ENCODE data around the gene CACNG7. TPM values are rescaled to one million over a fixed set of nuclear protein-coding genes. Genes with fewer than 3 reads are reported as not detected.
A peak's percentile ranks its signal among the peaks of the same experiment; 100 is the strongest.

CACNG7 gene
- total RNA-seq, 3 donors from 2014 or later = 0.54 TPM; not detected in 2

DNA sequence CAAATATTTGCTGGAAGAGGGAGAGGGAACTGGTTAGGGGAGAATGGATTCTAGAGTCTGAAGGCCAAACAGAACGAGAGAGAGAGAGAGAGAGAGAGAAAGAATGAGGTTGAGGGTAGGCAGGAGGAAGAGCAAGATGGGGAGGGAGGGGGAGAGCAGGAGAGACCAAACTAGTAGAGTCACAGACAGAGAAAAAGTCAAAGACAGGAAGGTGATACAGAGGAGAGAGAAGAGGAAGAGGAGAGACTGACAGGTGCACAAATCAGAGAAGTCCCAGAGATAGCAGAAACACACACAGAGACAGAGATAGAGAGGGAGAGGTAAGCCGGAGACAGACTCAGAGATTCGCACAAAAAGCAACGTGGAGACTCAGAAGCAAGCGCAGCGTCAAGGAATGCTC, 76.8 kb downstream of the CACNG7 start:
- TF ChIP-seq, protein P1, sequence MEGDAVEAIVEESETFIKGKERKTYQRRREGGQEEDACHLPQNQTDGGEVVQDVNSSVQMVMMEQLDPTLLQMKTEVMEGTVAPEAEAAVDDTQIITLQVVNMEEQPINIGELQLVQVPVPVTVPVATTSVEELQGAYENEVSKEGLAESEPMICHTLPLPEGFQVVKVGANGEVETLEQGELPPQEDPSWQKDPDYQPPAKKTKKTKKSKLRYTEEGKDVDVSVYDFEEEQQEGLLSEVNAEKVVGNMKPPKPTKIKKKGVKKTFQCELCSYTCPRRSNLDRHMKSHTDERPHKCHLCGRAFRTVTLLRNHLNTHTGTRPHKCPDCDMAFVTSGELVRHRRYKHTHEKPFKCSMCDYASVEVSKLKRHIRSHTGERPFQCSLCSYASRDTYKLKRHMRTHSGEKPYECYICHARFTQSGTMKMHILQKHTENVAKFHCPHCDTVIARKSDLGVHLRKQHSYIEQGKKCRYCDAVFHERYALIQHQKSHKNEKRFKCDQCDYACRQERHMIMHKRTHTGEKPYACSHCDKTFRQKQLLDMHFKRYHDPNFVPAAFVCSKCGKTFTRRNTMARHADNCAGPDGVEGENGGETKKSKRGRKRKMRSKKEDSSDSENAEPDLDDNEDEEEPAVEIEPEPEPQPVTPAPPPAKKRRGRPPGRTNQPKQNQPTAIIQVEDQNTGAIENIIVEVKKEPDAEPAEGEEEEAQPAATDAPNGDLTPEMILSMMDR (IDR thresholded peaks at IDR 0.05) = no peak
- Histone ChIP-seq H3K4me3 (no peak overlapping the region), H3K4me1 (ENCODE audit: low read depth) (peaks cover 3% of the 10 kb centered on the region), H3K36me3 (ENCODE audit: low read depth) (no peaks in the 10 kb centered on the region), H3K9me3 (no peaks in the 10 kb centered on the region)
- no peak for DNase-seq
- intact Hi-C loops (cut with DNase I, micrococcal nuclease) = no loop called here
- no peak for ATAC-seq

- no peaks in the 10 kb centered on the region for H3K36me3 ChIP-seq (ENCODE audit: low read depth)
These were observed 79.9 kb downstream of the CACNG7 start for GRCh38 chr19:53988981-53989380.

DNA sequence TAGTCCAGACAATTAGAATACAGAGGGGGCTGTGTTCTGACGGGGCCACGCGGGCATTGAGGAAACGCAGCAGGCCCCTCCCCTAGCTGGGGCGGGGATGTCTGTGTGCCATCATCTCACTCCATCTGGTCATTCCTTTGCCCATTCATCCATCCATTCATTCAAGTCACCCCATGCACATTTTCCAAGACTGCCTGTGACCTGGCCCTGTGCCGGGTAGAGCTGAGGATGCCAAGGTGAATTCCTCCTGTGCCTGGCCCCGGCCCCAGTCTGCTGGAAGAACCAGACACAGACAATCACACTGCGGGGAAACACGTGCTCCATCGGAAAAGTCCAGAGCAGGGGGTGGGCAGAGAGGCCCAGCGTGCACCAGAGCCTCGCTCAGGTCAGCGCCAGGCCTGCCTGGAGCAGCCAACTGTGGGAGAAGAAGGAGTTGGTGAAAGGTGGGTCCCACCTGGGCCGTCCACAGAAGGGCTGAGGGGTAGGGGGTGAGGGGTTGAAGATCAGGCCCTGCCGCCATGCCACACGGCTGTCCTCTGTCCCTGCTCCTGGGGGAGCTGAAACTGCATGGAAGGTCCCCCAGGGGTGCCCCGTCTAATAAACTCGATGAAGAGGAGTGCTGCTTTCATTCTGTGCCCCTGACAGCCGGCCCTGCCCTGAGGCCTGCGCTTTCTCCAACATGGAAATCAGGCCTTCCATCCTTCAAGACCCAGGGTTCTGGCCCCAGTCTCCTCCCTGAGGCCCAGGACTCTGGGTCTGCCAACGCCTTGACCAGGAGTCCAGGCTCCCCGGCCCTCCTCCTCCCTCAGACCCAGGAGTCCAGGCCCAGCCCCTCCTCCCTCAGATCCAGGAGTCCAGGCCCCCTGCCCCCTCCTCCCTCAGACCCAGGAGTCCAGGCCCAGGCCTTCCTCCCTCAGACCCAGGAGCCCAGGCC, 80.8 kb downstream of the CACNG7 start:
- H3K4me3 ChIP-seq = no peak overlapping the region
- DNase-seq (no peak), ATAC-seq (no peak)
- no peaks in the 10 kb centered on the region for H3K9me3 ChIP-seq
- TF ChIP-seq, protein P1 (IDR thresholded peaks at IDR 0.05) = no peak
- intact Hi-C loops (cut with DNase I, micrococcal nuclease) = no loop called here
- no peaks in the 10 kb centered on the region for H3K4me1 ChIP-seq (ENCODE audit: low read depth)
- no peaks in the 10 kb centered on the region for H3K36me3 ChIP-seq (ENCODE audit: low read depth)

More at GRCh38 chr19:53988981-53989380, 79.9 kb downstream of the CACNG7 start:
- no peak for ATAC-seq
- Histone ChIP-seq H3K4me1 (ENCODE audit: low read depth) (no peaks in the 10 kb centered on the region), H3K4me3 (no peak overlapping the region), H3K9me3 (no peaks in the 10 kb centered on the region)
- no peak for DNase-seq
- TF ChIP-seq, protein P1 (IDR thresholded peaks at IDR 0.05) = no peak
- intact Hi-C loops (cut with DNase I, micrococcal nuclease) = no loop called here

DNA sequence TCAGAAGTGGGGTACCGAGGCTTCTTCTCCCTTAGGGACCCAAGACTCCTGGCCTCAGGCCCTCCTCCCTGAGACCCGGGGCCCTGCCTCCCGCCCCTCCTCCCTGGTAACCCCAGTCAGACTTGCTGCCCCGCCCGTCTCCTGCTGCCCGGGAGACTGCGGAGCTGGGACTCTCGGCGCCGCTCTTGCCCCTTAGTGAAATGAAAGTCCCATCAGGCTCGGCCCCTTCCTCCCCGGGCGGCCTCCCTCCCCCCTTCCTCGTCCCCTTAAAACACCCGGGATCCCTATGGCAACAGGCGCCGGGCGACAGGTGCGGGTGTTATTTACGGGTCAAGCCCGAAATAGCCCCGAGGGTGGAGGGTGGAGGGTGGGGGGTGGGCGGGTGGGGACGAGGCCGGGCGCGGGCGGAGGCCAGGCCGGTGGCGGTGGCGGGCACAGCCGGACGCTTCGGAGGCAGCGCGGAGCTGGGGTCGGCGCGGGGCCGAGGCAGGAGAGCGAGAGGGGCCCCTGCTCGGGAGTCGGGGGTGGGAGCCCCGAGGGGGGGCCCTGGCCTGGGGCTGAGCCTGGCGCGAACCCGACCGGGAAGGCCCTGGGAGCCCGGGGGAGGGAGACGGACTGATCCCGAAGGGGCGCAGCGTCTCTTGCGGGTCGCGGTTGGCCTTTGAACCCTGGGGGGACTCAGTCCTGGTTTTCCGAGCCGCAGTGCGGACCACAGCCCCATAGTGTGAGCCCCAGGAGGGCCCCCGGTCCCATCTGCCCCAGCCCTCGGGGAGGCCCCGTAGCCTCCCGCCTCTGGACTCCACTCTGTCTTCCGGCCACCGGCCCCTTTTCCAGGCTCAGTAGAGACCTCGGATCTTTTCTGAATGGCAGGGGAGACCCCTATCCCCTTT, 82.4 kb downstream of the CACNG7 start, which contains the start of gene CACNG6:
CACNG6 (plus strand) TSS at position 414 of the 890 bp plus-strand sequence. CDS start 1,241 bp downstream, outside the sequence.
- ATAC-seq = no peak
- H3K4me1 ChIP-seq (ENCODE audit: low read depth) = no peaks in the 10 kb centered on the region
- DNase-seq = peak in 1 of 3 donors; percentile 40
- no peaks in the 10 kb centered on the region for H3K9me3 ChIP-seq
- TF ChIP-seq, protein P1 (IDR thresholded peaks at IDR 0.05) = no peak
- intact Hi-C loops (cut with DNase I, micrococcal nuclease) = no loop called here
- no peaks in the 10 kb centered on the region for H3K36me3 ChIP-seq (ENCODE audit: low read depth)
- no peak within 1 kb of the TSS for H3K4me3 ChIP-seq

GRCh38 chr19:53992211-53992610, 83.1 kb downstream of the CACNG7 start:
- no peak for DNase-seq
- TF ChIP-seq, protein P1 (IDR thresholded peaks at IDR 0.05) = no peak
- no peak overlapping the region for H3K4me3 ChIP-seq
- ATAC-seq = no peak
- no peaks in the 10 kb centered on the region for H3K9me3 ChIP-seq
- intact Hi-C loops (cut with DNase I, micrococcal nuclease) = no loop called here
- H3K4me1 ChIP-seq (ENCODE audit: low read depth) = no peaks in the 10 kb centered on the region
- no peaks in the 10 kb centered on the region for H3K36me3 ChIP-seq (ENCODE audit: low read depth)
